Right lobe of liver (tissue), 6 donors: ENCODE data around the gene FGF22. TPM values are rescaled to one million over a fixed set of nuclear protein-coding genes. Genes with fewer than 3 reads are reported as not detected.
A peak's percentile ranks its signal among the peaks of the same experiment; 100 is the strongest.

Experiments used
- ATAC-seq, 4 donors: fragments of 200-7000 bp; cut with Tn5 transposase; one replicate each; pipeline ENCODE4 v1.9.1; 2020; ENCODE audit warnings: mild to moderate bottlenecking in 4 of 4, moderate library complexity in 4 of 4
- DNase-seq, 3 donors: peaks; one replicate each; pipeline ENCODE4 v3.0.0-alpha.2; 2020
- H3K27ac ChIP-seq, 3 donors: fragments of 200-600 bp; one replicate each; pipeline ENCODE4 v1.8.0; 2022
- H3K27me3 ChIP-seq, 2 donors: fragments of 200-600 bp; one replicate each; pipeline ENCODE4 v1.8.0; 2022
- H3K36me3 ChIP-seq, 4 donors: fragments of 200-600 bp; sonication (generic) in 1 of 4; one replicate each; pipeline versions ENCODE4 v1.5.1 to v1.8.0; 2017 to 2022; ENCODE audit warnings: control low read depth in 1 of 4
- H3K4me1 ChIP-seq, 4 donors: fragments of 200-600 bp; sonication (generic) in 1 of 4; one replicate each; pipeline versions ENCODE4 v1.5.1 to v1.8.0; 2017 to 2022; ENCODE audit warnings: control low read depth in 1 of 4
- H3K4me3 ChIP-seq, 3 donors: fragments of 200-600 bp; one replicate each; pipeline ENCODE4 v1.8.0; 2022
- H3K9me3 ChIP-seq, 4 donors: fragments of 200-600 bp; sonication (generic) in 1 of 4; one replicate each; pipeline versions ENCODE4 v1.5.1 to v1.8.0; 2017 to 2022; ENCODE audit warnings: control low read depth in 1 of 4
- CTCF ChIP-seq, 4 donors: fragments of 200-600 bp in 3 of 4; fragments of 450-650 bp in 1 of 4; IDR thresholded peaks; one replicate each; pipeline versions ENCODE4 v1.5.1 to v1.8.0; 2016 to 2022; ENCODE audit warnings: antibody characterized with exemption in 4 of 4, mild to moderate bottlenecking in 2 of 4
- POLR2A ChIP-seq: fragments of 450-650 bp; IDR thresholded peaks from one replicate; pipeline ENCODE4 v1.6.1; 2017; ENCODE audit warnings: antibody characterized with exemption, mild to moderate bottlenecking
- WGBS: methylation state at CpG from one replicate; pipeline ENCODE4 v1.1.6; 2018; ENCODE audit warnings: low coverage, low lambda C conversion rate; ENCODE audit not compliant: insufficient coverage; ENCODE audit errors: missing lambda C conversion rate; 5-methylcytosine and 5-hydroxymethylcytosine counted together
- intact Hi-C, 2 donors: fragments of 100-400 bp; cut with DNase I; formaldehyde crosslinking; loops; one replicate each; pipeline versions ENCODE4 v1.11.2 to v1.14.1; 2022
- total RNA-seq, 6 experiments: library from RNA; depleted of rRNA in 2 of 6; stranded (reverse); fragments of >200 nt in 2 of 6; fragmentation: NEBNext Ultra II Directional in 3 of 6; extraction: Animal tissue kit (Norgen Biotek cat#: 25700) in 3 of 6; gene quantifications; one replicate each; pipeline versions ENCODE4 v1.1.0 to v1.2.4, GENCODE V29; 2016 to 2023
- donor health status: DM: no; HTN: yes; CAD: no.
- donor health status: DM: no; HTN: no; CAD: no.
- donor health status: DM: no; HTN: no; CAD: no.
- donor health status: DM: no; HTN: yes; CAD: no.
- donor health status: DM: no; HTN: yes; CAD: no.

The FGF22 gene
- total RNA-seq, 6 experiments from 2014 or later: 0.15 TPM; not detected in 5

DNA sequence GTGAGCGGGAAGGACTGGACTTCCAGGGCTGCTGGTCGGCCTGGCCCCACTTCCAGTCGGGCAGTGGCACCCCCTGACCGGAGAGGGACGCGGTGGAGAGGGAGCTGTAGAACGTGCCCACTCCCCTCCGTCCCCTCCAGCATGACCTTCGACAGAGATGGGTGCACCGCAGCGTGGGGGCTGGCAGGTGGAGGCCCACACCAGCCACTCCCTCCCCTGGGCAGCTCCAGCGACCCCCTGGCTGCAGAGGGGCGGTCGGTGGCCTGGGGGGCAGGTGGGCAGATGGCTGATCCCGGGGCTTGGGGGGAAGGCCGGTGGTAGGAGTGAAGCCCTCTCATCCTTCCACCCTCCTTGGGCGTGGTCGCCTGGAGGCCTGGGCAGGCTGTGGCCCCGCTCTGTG lies 47.6 kb upstream of the FGF22 start:
- intact Hi-C loops: loop anchor here in 1 of 2 donors (10.0 kb wide), 1 partner anchor 143 kb away; no protein-coding TSS in a partner anchor
- DNase-seq: peak in 2 of 3 donors; percentile 18 to 38
- H3K27ac ChIP-seq: no peak overlapping the region
- no peaks in the 10 kb centered on the region for H3K4me1 ChIP-seq
- ATAC-seq: no peak
- H3K4me3 ChIP-seq: no peak overlapping the region
- peaks cover 0 to 33% of the 10 kb centered on the region in 2 donors for H3K27me3 ChIP-seq
- TF ChIP-seq POLR2A (no peak), CTCF (IDR thresholded peaks at IDR 0.05) (no peak)
- no peaks in the 10 kb centered on the region for H3K9me3 ChIP-seq
- no CpG with 5 or more reads among the region's 19 CpGs for WGBS
- no peaks in the 10 kb centered on the region for H3K36me3 ChIP-seq

DNA sequence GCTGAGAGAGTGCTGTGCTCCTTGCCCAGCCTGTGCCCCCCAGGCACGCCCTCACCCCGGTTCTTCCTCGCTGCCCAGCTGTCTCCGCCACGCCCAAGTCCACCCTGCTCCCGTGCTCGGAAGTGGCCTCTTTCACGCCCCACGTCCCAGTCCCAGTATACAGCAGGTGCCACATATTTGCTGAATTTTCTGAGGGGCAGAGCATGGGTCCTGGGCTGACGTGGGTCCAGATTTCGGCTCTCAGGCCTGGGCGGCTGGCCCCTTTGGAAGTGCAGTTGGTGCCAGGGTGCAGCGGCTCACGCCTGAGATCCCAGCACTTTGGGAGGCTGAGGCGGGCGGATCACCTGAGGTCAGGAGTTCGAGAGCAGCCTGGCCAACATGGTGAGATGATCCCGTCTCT lies 46.6 kb upstream of the FGF22 start:
- no peaks in the 10 kb centered on the region for H3K36me3 ChIP-seq
- ATAC-seq (no peak), DNase-seq (no peak)
- TF ChIP-seq CTCF (IDR thresholded peaks at IDR 0.05): no peak
- no peak for TF ChIP-seq POLR2A
- no peak overlapping the region for H3K27ac ChIP-seq
- no peaks in the 10 kb centered on the region for H3K4me1 ChIP-seq
- H3K27me3 ChIP-seq: peaks cover 0 to 33% of the 10 kb centered on the region in 2 donors
- 61% methylated on average over 8 of the region's 18 CpGs for WGBS
- H3K9me3 ChIP-seq: no peaks in the 10 kb centered on the region
- H3K4me3 ChIP-seq: no peak overlapping the region
- intact Hi-C loops: loop anchor here in 1 of 2 donors (10.0 kb wide), 1 partner anchor 142 kb away; no protein-coding TSS in a partner anchor

- H3K4me3 ChIP-seq: no peak overlapping the region
- DNase-seq (no peak), ATAC-seq (no peak)
- peaks cover 0 to 29% of the 10 kb centered on the region in 2 donors for H3K27me3 ChIP-seq
- no peaks in the 10 kb centered on the region for H3K4me1 ChIP-seq
- no peak overlapping the region for H3K27ac ChIP-seq
- intact Hi-C loops: loop anchor here in 1 of 2 donors (10.0 kb wide), 1 partner anchor 141 kb away; no protein-coding TSS in a partner anchor
- 45% methylated on average over 8 of the region's 9 CpGs for WGBS
- no peak for TF ChIP-seq CTCF (IDR thresholded peaks at IDR 0.05)
- TF ChIP-seq POLR2A: no peak
- H3K36me3 ChIP-seq: no peaks in the 10 kb centered on the region
- H3K9me3 ChIP-seq: no peaks in the 10 kb centered on the region
Measured at GRCh38 chr19:593505-593904, 46.2 kb upstream of the FGF22 start.

GRCh38 chr19:594265-594870 lies 45.3 kb upstream of the FGF22 start:
- no peak for ATAC-seq
- intact Hi-C loops: loop anchor here in 1 of 2 donors (10.0 kb wide), 1 partner anchor 140 kb away; no protein-coding TSS in a partner anchor
- Histone ChIP-seq H3K27ac (no peak overlapping the region), H3K36me3 (no peaks in the 10 kb centered on the region), H3K9me3 (no peaks in the 10 kb centered on the region), H3K27me3 (peaks cover 0 to 21% of the 10 kb centered on the region in 2 donors), H3K4me1 (no peaks in the 10 kb centered on the region), H3K4me3 (no peak overlapping the region)
- WGBS: 42% methylated on average over 2 of the region's 24 CpGs
- no peak for DNase-seq
- TF ChIP-seq CTCF (IDR thresholded peaks at IDR 0.05): no peak
- TF ChIP-seq POLR2A: no peak
